Measurements from ENCODE around the gene C9orf152.
A peak's percentile ranks its signal among the peaks of the same experiment; 100 is the strongest.
"Not testable (repeated sequence)": the region's sequence is repeated elsewhere in the genome, so short reads cannot be mapped to it uniquely, and the experiment has no call there.

Gene C9orf152, protein sequence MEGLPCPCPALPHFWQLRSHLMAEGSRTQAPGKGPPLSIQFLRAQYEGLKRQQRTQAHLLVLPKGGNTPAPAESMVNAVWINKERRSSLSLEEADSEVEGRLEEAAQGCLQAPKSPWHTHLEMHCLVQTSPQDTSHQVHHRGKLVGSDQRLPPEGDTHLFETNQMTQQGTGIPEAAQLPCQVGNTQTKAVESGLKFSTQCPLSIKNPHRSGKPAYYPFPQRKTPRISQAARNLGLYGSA

DNA sequence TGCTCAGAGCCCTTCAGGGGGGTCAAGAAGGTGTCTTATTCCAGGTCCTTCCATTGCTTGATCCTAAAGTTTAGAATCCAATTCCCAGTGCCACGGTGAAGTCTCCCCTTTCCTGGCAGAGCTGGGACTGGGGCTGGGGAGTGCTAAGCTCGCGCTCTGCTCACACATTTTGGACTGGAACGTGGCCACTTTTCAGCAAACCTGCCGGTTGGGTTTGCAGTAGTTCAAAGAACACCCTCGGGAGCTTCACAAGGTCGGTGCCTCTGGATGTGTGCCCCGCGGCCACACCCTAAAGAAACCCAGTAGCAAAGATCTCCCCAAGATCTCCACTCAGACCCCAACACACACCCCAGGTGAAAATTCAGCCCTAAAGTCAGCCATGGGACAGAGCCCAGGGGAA, at the start of gene C9orf152:
C9orf152 (minus strand) TSS at position 129 of the 400 bp plus-strand sequence. CDS start 580 bp downstream, outside the sequence.
- DNase-seq = no peak

DNA sequence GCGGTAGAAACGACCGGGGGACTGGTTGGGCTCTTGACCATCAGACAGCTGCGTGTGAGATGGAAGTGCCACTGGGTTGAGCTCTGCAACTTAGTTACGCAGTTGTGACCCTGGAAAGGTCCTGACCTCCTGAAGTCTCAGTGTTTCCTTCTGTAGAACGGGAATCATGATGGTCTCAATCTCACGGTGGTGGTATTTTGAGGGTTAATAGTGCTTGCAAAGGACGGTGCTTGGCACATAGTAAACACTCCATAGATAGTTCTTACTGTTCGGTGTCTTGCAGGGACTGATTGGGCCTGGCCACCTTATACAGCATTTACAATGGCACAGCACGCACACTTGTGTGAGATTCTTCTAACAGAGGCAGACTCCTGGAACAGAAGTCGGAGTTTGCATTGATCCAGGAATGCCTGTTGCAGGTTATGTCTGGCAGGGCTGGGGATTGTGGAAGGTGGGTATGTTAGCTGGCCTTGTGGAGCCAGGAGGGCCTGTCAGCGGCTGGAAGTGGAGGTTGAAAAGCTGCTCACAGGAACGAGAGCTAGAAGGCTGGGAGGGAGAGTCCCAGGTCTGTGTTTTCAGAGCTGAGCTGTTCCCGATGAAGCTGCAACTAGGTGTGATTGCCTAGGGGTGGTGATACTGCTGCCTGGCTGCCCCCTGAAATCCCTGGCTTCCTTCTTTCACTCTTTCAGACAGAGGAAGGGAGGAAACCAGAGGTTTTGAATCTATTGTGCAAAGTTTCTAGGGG, 49.3 kb upstream of the C9orf152 start:
- DNase-seq = peak; percentile 25

DNA sequence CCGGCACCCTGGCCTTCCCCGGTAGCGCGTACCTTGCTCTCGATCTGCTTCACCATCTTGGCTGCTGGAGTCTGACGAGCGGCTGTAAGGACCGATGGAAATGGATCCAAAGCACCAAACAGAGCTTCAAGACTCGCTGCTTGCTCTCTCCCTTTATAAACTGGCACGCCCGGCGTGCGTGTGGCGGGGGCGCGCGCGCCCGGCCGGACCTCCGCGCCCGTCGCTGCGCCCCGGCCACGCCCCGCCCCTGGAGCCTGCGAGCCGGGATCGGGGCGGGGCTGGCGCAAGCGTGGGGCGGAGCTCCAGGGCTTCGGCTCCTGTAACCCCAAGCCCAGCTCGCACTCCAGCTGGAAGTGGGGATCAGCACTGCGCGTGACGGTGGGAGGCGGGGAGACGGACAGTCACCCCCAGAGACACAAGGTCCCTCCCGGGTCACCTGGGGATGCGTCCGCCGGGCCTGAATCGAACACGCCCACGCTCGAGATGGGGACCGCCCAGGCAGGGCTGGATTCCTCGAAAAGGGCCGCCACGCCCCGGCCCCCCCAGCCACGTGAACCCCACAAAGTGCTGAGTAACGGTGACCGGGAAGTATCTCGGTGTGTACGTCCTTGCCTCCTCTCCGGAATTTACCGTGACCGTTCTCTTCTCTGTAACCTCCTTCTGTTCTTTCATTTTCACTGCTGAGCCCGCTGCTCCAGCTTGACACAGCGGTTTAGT, 48.6 kb upstream of the C9orf152 start, which contains the start of gene TXN:
TXN (minus strand) TSS at position 128 of the 717 bp plus-strand sequence; CDS start at position 56, 72 bp downstream.
- peak; percentile 93 for DNase-seq

DNA sequence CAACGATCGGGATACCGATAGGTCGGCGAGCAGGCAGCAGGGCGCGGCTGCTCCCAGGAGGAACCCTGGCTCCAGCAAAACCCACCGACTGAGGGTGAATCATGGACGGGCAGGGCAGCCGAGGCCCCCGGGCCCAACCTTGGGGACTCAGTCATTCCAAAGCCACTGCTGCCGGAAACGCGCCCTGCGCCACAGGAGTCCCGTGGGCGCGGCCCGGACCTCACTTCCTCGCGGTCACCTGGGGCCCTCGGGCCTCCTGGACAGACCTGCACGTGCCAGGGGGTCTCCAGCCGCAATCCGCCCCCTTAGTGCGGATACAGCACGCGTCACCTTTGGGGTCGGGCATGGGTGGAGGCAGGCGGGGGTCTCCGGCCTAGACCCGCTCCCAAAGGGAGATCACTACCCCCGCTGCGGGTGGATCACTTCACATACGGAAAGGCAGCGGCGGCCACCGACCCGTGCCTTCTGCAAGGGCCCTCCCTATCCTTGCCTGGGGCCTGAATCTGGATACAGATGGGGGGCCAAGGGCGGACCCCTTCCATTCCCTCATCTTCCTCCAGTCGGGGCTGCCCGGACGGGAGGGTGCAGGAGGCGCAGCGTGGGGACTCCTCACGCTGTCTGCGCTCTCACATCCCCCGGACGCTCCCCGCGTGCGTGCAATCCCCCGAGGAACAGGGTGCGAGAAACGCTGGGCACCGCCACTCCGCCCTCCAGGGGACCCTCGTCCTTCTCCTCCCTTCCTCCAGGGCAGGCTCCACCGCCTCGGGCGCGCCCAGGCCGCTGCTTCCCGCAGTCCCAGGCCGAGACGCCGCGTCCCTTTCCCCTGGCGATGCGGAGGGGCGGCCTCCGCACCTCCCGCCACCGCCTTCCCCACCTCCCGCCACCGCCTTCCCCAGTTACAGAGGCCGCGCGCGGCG, 47.8 kb upstream of the C9orf152 start:
- DNase-seq = peak; percentile 78

DNA sequence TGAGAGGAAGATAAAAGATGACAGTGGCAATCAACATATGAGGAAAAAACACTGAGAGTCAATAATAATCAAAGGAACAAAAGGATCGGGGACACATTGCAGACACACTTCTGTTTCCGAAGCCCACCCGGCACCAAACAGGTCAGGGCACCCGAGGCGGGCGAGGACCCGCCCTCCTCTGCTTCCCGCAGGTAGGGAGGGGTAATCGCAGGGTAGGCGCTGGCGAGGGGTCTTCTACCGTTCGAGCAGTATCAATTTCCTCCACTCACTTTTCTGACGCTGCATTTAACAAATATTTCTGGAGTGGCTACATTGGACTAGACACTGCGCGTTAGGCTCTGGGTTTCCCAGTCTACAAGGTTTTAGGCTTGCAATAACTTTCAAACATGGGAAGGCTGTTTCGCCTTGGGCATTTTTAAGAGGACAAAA, 47.1 kb upstream of the C9orf152 start:
- no peak for DNase-seq

DNA sequence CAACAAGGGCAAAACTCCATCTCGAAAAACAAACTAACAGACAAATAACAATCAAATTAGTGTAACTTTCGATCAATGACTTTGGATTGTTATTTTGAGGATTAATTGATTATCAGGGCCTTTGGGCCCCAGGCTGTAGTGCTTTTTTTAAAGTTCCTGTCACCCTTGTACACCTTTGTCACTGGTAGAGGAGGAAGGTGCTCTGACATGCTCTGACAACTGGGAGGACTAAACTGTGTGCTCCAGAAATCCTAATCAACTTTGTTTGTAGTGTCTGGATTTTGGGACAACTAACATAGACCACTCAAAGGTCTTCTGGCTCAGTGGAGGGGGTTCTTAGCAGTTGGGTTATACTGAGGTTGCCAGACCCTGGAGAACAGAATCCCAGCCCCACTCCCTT, 46.5 kb upstream of the C9orf152 start:
- DNase-seq = no peak

DNA sequence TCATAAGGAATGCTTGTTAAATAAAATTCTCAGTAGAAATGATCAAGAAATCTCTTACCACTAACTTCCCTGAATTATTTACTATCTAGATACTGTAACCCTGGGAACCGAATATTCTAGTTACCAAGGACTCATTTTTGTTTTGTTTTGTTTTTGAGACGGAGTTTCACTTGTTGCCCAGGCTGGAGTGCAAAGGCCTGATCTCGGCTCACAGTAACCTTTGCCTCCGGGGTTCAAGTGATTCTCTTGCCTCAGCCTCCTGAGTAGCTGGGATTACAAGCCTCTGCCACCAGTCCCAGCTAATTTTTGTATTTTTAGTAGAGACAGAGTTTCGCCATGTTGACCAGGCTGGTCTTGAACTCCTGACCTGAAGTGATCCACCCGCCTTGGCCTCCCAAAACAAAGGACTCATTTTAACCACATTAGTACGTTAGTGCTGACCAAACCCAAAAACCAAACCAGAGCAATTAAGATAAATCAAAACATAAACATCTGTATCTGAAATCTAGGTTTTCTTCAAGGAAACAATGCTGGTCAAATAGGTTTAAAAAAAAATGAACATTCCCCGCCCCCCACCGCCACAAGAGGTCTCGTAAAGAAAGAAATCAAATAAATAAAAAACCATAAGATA, 44.7 kb upstream of the C9orf152 start:
- DNase-seq = no peak

DNA sequence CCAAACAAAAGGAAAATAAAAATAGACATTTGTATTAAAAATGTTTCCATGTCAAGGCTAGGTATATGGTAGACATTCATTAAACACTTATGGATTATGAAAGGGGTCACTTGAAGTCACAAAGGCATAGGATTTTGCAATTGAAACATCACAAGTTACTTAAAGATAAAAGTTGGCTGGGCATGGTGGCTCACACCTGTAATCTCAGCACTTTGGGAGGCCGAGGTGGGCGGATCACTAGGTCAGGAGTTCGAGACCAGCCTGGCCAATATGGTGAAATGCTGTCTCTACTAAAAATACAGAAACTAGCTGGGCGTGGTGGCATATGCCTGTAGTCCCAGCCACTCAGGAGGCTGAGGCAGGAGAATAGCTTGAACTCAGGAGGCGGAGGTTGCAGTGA, 43.8 kb upstream of the C9orf152 start:
- DNase-seq = not testable (repeated sequence)

DNA sequence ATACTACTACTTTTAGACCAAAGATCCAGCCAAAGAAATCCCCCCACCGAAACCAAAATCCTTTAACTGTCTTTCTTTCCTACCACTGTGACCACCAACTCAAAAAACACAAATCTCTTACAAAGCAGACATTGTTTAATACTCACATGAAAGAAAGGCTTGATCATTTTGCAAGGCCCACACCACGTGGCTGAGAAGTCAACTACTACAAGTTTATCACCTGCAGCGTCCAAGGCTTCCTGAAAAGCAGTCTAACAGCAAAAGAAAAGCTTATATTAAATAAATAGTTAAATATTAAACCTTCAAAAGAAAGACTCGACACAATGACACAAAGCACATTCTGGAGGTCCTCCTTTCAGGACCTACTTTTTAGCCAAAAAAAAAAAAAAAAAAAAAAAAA, 43.3 kb upstream of the C9orf152 start:
- no peak for DNase-seq

DNA sequence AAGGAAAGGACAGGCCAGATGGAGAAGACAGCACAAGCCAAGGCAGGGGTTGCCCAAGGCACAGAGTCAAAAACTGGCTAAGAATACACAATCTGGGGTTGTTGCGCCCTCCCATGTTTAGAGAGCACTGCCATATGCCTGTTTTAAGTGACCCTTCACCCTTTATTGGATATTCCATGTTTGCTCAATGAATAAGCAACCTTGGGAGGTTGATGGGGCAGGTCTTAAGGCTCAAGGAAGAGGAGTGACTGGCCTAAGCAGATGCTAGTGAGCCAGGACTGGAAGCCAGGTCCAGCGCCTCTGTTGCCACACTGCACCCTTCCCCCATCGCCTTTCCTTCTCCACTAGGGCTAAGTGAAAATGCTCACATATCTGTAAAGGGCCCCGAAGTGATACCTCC, 41.6 kb upstream of the C9orf152 start:
- no peak for DNase-seq

DNA sequence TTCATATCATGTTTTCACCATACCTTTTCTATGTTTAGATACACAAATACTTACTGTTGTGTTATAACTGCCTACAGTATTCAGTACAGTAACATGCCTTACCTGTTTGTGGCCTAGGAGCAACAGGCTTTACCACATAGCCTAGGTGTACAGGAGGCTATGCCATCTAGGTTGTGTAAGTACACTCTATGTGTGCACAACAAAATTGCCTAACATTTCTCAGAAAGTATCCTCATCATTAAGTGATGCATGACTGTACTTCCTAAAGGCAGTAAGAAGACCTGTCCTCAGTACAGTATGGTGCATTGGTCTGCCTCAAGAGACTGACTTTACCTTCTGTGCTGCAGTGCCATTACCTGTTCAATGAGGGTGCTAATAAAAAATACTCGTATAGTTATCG, 40.4 kb upstream of the C9orf152 start:
- no peak for DNase-seq

DNA sequence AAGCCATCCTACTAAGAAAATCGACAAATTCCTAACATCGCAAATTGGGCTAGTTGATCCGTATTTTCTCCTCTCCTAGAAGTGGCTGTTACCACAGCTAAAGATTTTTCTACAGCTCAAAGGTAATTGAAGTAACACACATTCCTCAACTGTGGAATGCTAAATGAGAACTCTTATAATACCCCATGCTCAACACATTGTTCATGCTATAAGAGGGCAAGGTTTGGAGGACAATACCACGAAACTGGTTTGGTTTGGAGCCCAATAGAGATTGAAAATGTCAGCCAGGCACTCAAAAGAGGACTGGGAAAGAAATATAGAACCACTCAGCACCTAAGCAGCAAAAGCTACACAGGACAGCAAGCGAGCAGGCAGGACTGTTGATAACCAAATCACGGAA, 38.3 kb upstream of the C9orf152 start:
- no peak for DNase-seq

DNA sequence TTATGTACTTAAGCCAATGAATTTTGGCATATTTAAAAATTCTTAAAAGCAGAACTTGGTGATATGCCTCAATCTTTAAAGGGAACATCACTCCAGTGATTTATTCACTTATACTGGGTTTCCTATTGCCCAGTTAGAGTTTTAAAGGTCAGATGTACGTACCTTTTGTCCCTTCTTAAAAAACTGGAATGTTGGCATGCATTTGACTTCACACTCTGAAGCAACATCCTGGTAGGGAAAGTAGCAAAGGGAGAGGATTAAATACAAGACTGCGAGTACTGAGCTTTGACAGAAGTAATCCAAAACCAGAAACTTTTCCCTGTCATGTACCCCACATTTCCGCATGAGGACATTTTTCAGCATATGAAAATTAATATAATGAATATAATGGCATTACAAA, 36.7 kb upstream of the C9orf152 start:
- DNase-seq = no peak

DNA sequence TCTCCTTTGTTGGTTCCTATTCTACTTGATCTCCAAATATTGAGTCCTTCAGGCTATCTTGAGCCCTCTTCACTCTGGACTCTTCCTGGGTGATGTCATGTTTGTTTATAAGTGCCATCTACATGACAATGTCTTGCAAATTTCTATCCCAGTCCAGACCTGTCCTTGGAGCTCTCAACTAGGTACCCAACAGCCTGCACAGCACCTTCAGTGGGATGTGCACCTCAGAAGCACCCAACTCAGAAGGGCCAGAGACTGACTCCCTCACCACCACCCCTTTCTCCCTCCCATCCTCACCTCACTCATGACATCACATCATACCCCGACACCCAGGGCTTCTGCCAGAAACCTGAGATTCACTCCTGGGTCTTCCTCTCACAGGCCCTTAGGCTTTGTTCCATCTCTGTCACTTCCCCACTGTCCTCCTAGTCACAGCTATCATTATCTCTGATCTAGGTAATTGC, 33.9 kb upstream of the C9orf152 start:
- DNase-seq = no peak

DNA sequence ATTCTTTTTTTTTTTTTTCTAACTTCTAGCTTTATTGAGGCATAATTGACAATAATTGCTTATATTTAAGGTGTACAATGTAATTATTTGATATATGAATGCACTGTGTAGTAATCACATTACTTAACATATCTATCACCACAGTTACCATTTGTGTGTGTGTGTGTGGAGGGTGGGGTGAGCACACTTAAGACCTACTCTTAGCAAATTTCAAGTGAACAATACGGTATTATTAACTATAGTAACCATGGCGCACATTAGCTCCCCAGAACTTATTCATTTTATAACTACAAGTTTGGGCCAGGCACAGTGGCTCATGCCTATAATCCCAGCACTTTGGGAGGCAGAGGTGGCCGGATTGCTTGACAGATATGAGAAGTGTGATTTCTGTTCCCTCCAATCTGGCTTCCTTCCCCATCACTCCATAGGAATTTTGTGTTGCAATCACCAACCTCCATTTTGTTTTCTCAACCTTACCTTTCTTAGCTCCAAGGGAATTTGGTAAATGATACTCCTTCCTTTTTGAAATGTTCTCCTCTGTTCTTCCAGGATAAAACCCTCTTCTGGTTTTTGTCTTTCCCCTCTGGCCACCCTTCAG, 33.4 kb upstream of the C9orf152 start:
- no peak for DNase-seq

DNA sequence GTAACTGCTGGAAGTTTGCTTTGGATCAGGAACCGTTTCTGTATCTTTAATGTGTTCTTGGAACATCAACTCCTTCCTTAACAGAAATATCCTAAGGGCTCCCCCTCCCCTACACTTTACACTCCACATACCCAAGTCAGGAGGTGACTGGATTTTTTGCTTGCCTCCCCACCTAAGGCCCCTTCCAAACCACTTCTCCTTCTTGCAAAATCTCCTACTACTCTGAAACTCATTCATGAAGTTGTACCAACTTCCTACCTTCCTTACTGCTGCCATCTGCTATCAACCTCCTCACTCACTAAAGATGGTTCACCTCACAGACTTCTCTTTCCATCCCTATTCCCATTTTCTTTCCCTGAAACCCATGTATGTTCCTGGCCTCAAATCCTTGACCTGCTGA, 32.2 kb upstream of the C9orf152 start:
- DNase-seq = no peak

DNA sequence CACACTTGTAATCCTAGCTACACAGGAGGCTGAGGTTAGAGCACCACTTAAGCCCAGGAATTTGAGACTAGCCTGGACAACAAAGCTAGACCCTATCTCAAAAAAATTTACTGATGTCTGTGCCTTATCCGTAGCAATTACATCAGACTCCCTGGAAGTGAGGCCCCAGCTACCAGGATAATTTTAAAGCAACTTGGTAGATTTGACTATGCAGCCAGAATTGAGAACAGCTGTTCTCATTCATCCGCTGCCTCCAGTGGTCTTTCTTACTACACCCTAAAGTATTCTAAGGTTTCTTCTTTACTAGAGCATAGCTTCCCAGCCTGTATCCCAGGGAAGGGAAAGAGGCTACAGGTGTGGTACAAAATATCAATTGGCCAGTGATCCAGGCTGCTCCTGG, 20.4 kb upstream of the C9orf152 start:
- DNase-seq = no peak

DNA sequence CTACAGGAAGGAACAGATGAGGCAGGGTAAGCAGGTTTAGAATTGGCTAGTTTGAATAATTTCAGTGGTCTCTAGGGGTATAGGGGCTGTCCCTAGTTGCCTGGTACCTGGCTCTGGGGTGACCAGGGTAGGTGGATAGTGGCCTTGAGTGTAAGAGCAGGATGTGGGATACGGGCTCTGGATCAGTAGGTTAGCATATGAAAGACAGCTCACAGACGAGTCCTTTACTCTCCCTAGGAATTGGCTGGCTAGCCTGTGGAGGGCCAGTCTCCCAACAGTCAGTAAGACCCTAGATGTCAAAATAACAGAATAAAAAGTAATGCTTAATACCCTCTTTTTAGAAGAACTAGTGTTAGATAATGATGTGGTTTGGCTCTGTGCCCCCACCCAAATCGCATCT, 16.6 kb upstream of the C9orf152 start:
- no peak for DNase-seq

DNA sequence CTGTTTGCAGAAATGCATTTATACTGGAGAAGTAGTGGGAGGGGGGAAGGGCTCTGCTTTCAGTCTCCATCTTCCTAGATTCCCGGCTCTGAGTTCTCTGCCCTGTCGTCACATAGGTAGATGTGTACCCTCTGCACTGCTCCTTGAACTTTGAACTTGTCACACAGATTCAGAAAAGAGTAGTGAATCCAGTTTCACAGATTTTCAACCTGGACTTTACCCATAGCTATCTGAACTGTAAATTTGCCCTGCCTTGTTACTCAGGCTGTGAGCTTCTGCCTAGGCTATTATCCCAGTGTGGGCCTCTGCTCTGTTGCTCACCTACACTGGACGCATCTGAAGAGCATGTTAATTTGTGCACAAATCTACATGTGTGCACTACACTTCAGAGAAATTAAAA, 12.8 kb upstream of the C9orf152 start:
- no peak for DNase-seq

DNA sequence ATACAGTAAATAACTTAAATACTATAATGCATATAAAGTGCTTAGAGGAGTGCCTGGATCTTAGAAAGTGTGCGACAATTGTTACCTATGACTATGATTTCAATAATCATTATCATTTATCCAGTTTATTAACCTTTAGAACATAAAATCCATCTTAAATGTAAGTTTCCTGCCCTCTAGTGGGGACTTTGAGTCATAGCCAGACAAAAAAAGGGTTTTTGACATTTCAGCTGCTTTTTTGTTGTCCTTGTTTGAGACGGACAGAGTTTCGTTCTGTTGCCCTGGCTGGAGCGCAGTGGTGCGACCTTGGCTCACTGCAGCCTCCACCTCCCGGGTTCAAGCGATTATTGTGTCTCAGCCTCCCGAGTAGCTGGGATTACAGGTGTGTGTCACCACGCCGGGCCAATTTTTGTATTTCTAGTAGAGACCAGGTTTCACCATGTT, 9.7 kb upstream of the C9orf152 start:
- DNase-seq = no peak

DNA sequence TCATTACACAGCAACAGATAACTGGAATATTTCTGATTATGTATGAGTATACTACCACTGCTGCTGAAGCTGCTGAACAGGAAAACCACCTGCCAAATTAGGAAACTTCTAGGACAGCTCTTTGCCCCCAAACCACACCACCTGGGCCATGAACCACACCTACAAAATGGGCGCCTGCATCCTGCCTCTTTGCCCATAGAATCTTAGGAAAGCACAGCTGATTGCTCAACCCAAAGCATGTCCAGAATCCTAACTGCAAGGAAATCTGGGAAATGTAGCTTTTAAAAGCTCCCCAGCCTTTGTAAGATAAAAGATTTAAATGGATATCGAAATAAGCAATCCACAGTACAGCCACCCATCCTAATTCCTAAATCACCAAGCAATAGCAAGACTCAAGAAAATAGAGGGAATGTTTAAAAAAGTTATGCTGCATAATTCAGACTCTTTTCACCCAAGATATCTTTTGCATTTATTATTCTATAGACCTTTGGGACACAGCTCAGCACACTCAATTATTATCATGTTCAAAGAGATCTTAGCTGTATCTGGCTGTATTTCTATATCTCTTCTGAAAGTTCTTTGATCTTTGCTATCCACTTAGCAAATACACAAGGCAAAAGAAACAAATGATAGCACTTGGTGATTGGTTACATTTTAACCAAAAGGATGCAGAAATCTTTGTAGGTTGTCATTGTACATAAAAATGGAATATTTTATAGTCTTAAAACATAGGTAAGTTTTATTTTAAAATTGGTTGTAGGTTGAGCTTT, 6.8 kb upstream of the C9orf152 start:
- DNase-seq = no peak
